OCI-LY7 (cell line): ENCODE results near the gene RAB6C. TPM values are rescaled to one million over a fixed set of nuclear protein-coding genes. Genes with fewer than 3 reads are reported as not detected.
"Not testable (repeated sequence)": the region's sequence is repeated elsewhere in the genome, so short reads cannot be mapped to it uniquely, and the experiment has no call there.

Experiments used
- BruUV-seq: library from RNA; stranded (reverse); fragments of 400-500 nt; replicated peaks from 2 replicates; lab custom pipeline; 2021; lab: Mats Ljungman, UMichigan
- CTCF ChIA-PET: fragments of 300-600 bp; sonication (Branson Sonifier 250); formaldehyde crosslinking; loops from one replicate; lab custom pipeline; 2022; ENCODE audit warnings: antibody characterized with exemption; ENCODE audit not compliant: unreplicated experiment; lab: Charles Lee
- POLR2A ChIA-PET: fragments of 300-600 bp; sonication (Branson Sonifier 250); formaldehyde crosslinking; loops from one replicate; lab custom pipeline; 2022; ENCODE audit warnings: antibody characterized with exemption; lab: Charles Lee
- DNase-seq: peaks from one replicate; pipeline ENCODE4 v3.0.0-alpha.2; 2015; ENCODE audit warnings: low spot score
- H2AFZ ChIP-seq: fragments of 200-600 bp; sonication (generic), shearing (Covaris generic); 2 replicates; pipeline ENCODE4 v1.6.1; 2014; ENCODE audit warnings: mild to moderate bottlenecking, antibody characterized with exemption, low read length, moderate library complexity
- H3K27ac ChIP-seq: fragments of 200-600 bp; sonication (generic); 2 replicates; pipeline ENCODE4 v1.5.1; 2014; ENCODE audit warnings: mixed run types, low read depth, mild to moderate bottlenecking, moderate library complexity, low read length, inconsistent platforms; ENCODE audit not compliant: poor library complexity, severe bottlenecking
- H3K36me3 ChIP-seq: fragments of 200-600 bp; sonication (generic); 2 replicates; pipeline ENCODE4 v1.6.1; 2014; ENCODE audit warnings: mild to moderate bottlenecking, antibody characterized with exemption, low read length, moderate library complexity, mixed read lengths; ENCODE audit not compliant: insufficient read depth
- H3K4me1 ChIP-seq: fragments of 200-600 bp; sonication (generic); 2 replicates; pipeline ENCODE4 v1.5.1; 2014; ENCODE audit warnings: mild to moderate bottlenecking, low read length; ENCODE audit not compliant: insufficient read depth, poor library complexity, severe bottlenecking
- H3K4me2 ChIP-seq: fragments of 200-600 bp; sonication (generic); 2 replicates; pipeline ENCODE4 v1.6.1; 2014; ENCODE audit warnings: mild to moderate bottlenecking, low read length
- H3K4me3 ChIP-seq: fragments of 200-600 bp; sonication (generic); 2 replicates; pipeline ENCODE4 v1.5.1; 2014; ENCODE audit warnings: mild to moderate bottlenecking, low read depth, low read length; ENCODE audit not compliant: poor library complexity, severe bottlenecking
- H3K79me2 ChIP-seq: fragments of 200-600 bp; sonication (generic); 2 replicates; pipeline ENCODE4 v1.6.1; 2016; ENCODE audit warnings: low read depth, mild to moderate bottlenecking, low read length, moderate library complexity, mixed read lengths; ENCODE audit not compliant: insufficient read depth
- H3K9me2 ChIP-seq: fragments of 200-600 bp; sonication (generic); 2 replicates; pipeline ENCODE4 v1.6.1; 2016; ENCODE audit warnings: mild to moderate bottlenecking, low read length, mixed read lengths; ENCODE audit not compliant: insufficient read depth
- H3K9me3 ChIP-seq: fragments of 200-600 bp; sonication (generic); 2 replicates; pipeline ENCODE4 v1.6.1; 2014; ENCODE audit warnings: mild to moderate bottlenecking, mixed run types, low read length, mixed read lengths
- H4K20me1 ChIP-seq: fragments of 200-600 bp; sonication (generic); 2 replicates; pipeline ENCODE4 v1.6.1; 2014; ENCODE audit warnings: mild to moderate bottlenecking, antibody characterized with exemption, low read length, moderate library complexity, mixed read lengths; ENCODE audit not compliant: insufficient read depth
- EZH2phosphoT487 ChIP-seq: fragments of 200-600 bp; sonication (generic); IDR thresholded peaks from 2 replicates; pipeline ENCODE4 v1.6.1; 2018; ENCODE audit warnings: low read depth, borderline replicate concordance, mild to moderate bottlenecking, mixed run types, antibody characterized with exemption, low read length, moderate library complexity, mixed read lengths
- intact Hi-C: fragments of 100-400 bp; cut with micrococcal nuclease; formaldehyde crosslinking; loops from one replicate; pipeline ENCODE4 v1.10.0; 2022; ENCODE audit not compliant: unreplicated experiment
- total RNA-seq, 2 experiments: library from RNA; depleted of rRNA in 1 of 2; stranded (reverse); fragments of >200 nt in 1 of 2; shearing (Covaris generic) in 1 of 2; gene quantifications; 2 replicates each; pipeline ENCODE4 v1.2.3, GENCODE V29; 2014 to 2022

RAB6C gene
- total RNA-seq, 2 experiments from 2014 or later = not detected

DNA sequence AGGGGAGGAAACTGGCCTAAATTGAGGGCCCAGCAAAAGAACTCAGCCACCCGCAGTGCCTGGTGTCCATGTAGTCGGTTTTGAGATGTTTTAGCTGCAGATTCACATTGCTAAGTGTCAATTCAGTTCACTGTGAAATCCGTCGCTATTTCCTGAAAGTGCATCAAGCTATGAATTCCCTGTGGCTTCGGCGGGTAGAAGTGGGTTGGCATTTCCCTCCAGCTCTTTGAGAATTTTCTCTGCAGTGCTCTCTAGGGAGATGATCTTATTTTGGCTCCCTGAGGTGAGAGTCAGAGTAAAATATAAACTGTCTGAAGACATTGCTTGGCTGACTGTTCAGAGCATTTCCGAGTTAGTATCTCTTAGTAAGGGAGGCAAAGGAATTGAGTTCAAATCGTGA, 36.0 kb upstream of the RAB6C start:
- POLR2A ChIA-PET = interaction anchor here (0.6 kb wide), 1 partner anchor 173 kb away, joined by 3 read pairs; no protein-coding TSS in a partner anchor
- CTCF ChIA-PET, H4K20me1 ChIP-seq: not testable (repeated sequence)

DNA sequence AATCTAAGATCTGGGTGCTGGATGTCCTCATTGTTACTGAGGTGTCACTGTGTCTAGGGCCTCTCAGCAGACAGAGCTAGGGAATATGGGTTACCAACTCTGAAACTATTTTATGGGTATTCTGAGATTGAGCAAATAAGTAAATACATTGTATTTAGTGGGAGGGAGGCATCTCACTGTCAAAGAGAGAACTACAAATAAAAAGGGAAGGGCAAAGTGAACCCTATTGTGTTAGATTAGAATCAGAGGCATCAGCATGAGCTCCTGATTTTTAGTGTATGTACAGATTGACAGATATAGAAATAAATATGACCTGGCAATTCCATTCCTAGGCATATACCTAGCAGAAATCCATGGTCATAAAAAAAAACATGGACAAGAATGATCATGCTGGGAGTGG, 33.9 kb upstream of the RAB6C start:
- no peak for TF ChIP-seq EZH2phosphoT487
- ChIA-PET CTCF (no interaction called here), POLR2A (interaction anchor here (0.7 kb wide), 1 partner anchor 439 kb away, joined by 3 read pairs; no protein-coding TSS in a partner anchor)
- Histone ChIP-seq H4K20me1 (no peaks in the 10 kb centered on the region), H3K4me2 (no peak overlapping the region), H3K4me1 (no peaks in the 10 kb centered on the region), H3K36me3 (no peaks in the 10 kb centered on the region), H3K9me3 (no peaks in the 10 kb centered on the region), H2AFZ (no peak overlapping the region), H3K79me2 (no peaks in the 10 kb centered on the region), H3K27ac (no peak overlapping the region), H3K9me2 (no peaks in the 10 kb centered on the region), H3K4me3 (no peak overlapping the region)
- intact Hi-C loops = no loop called here
- BruUV-seq = no TSS peak
- DNase-seq = no peak

More for the DNA sequence above, 36.0 kb upstream of the RAB6C start:
- H3K9me3 ChIP-seq, H3K79me2 ChIP-seq, H3K36me3 ChIP-seq, H2AFZ ChIP-seq, intact Hi-C loops, H3K4me3 ChIP-seq, DNase-seq, H3K4me1 ChIP-seq, H3K4me2 ChIP-seq, H3K27ac ChIP-seq, H3K9me2 ChIP-seq, BruUV-seq: not testable (repeated sequence)

DNA sequence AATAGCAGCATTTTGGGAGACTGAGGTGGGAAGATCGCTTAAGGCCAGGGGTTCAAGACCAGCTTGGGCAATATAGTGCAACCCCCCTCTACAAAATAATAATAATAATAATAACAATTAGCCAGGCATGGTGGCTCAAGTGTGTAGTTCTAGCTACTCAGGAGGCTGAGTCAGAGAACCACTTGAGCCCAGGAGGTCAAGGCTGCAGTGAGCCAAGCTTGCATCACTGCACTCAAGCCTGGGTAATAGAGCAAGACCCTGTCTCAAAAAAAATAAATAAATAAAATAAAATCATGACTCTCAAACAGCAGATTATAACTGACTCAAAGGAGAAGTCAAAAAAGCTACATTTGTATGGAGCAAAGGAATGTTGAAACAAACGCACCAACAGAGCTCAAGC, 31.8 kb upstream of the RAB6C start:
- H3K4me1 ChIP-seq, H3K4me2 ChIP-seq, DNase-seq, H4K20me1 ChIP-seq, H3K36me3 ChIP-seq, H3K79me2 ChIP-seq, H3K4me3 ChIP-seq, H3K9me3 ChIP-seq, intact Hi-C loops, H3K9me2 ChIP-seq, CTCF ChIA-PET, BruUV-seq, H3K27ac ChIP-seq, H2AFZ ChIP-seq: not testable (repeated sequence)
- POLR2A ChIA-PET = interaction anchor here (0.7 kb wide), 2 partner anchors 190 to 1520 kb away, joined by 3 to 5 read pairs; no protein-coding TSS in a partner anchor

DNA sequence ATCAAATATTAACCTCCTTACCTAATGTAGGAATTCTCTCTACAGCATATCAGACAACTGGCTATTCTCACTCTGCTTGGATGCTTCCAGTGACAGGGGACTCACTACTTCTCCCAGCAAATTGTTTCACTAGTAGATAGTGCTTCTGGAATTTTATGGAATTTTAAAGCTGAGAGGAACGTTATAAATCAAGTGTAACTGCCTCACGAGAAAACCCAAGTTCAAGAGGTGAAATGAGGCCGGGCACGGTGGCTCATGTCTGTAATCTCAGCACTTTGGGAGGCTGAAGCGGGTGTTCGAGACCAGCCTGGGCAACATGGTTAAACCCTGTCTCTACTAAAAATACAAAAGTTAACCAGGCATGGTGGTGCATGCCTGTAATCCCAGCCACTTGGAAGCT, 23.3 kb upstream of the RAB6C start:
- CTCF ChIA-PET = not testable (repeated sequence)
- POLR2A ChIA-PET = interaction anchor here (0.6 kb wide), 1 partner anchor 395 kb away, joined by 3 read pairs; no protein-coding TSS in a partner anchor

More for the DNA sequence above, 23.3 kb upstream of the RAB6C start:
- H3K79me2 ChIP-seq, DNase-seq, H3K9me2 ChIP-seq, H2AFZ ChIP-seq, H4K20me1 ChIP-seq, H3K4me1 ChIP-seq, H3K9me3 ChIP-seq, H3K4me3 ChIP-seq, H3K36me3 ChIP-seq, H3K27ac ChIP-seq, intact Hi-C loops, BruUV-seq, H3K4me2 ChIP-seq: not testable (repeated sequence)
